Measurements from ENCODE around the gene PRKAG2.

PRKAG2 gene

GRCh38 chr7:151724920-151725584 lies 151.9 kb downstream of the PRKAG2 start:
- H3K79me2 ChIP-seq (ENCODE audit: insufficient read depth, low read length), result no peaks in the 10 kb centered on the region
- no peaks in the 10 kb centered on the region for H3K9me3 ChIP-seq (ENCODE audit: low read length)
- H3K27ac ChIP-seq (ENCODE audit: low read depth, low read length, poor library complexity, severe bottlenecking), result no peak overlapping the region
- H3K4me3 ChIP-seq (ENCODE audit: low read depth, low read length, poor library complexity, severe bottlenecking), result no peak overlapping the region
- no peak overlapping the region for H3K9ac ChIP-seq (ENCODE audit: low read length)
- H2AFZ ChIP-seq (ENCODE audit: low read length), result no peak overlapping the region
- no peaks in the 10 kb centered on the region for H3K9me2 ChIP-seq (ENCODE audit: low read depth, low read length)
- H3K4me1 ChIP-seq (ENCODE audit: insufficient read depth, low read length, severe bottlenecking), result no peaks in the 10 kb centered on the region
- TF ChIP-seq CTCF (IDR thresholded peaks at IDR 0.05; ENCODE audit: low read length) (no peak), EZH2 (IDR thresholded peaks at IDR 0.05; ENCODE audit: borderline replicate concordance, low read length) (no peak)
- no peaks in the 10 kb centered on the region for H4K20me1 ChIP-seq (ENCODE audit: insufficient read depth, low read length)
- no peaks in the 10 kb centered on the region for H3K36me3 ChIP-seq (ENCODE audit: insufficient read depth, low read length)
- H3F3A ChIP-seq (ENCODE audit: insufficient read depth, low read length), result no peaks in the 10 kb centered on the region
- H3K27me3 ChIP-seq (ENCODE audit: insufficient read depth, low read length), result peaks cover 19% of the 10 kb centered on the region
- H3K4me2 ChIP-seq (ENCODE audit: low read length), result no peak overlapping the region

- Histone ChIP-seq H3K36me3 (ENCODE audit: insufficient read depth, low read length) (no peaks in the 10 kb centered on the region), H3K4me2 (ENCODE audit: low read length) (no peak overlapping the region), H3K9me2 (ENCODE audit: low read depth, low read length) (no peaks in the 10 kb centered on the region), H3K27me3 (ENCODE audit: insufficient read depth, low read length) (peaks cover 19% of the 10 kb centered on the region), H3K4me1 (ENCODE audit: insufficient read depth, low read length, severe bottlenecking) (no peaks in the 10 kb centered on the region), H3K79me2 (ENCODE audit: insufficient read depth, low read length) (no peaks in the 10 kb centered on the region), H2AFZ (ENCODE audit: low read length) (no peak overlapping the region), H3K27ac (ENCODE audit: low read depth, low read length, poor library complexity, severe bottlenecking) (no peak overlapping the region), H4K20me1 (ENCODE audit: insufficient read depth, low read length) (no peaks in the 10 kb centered on the region), H3K9ac (ENCODE audit: low read length) (no peak overlapping the region), H3K9me3 (ENCODE audit: low read length) (no peaks in the 10 kb centered on the region), H3K4me3 (ENCODE audit: low read depth, low read length, poor library complexity, severe bottlenecking) (no peak overlapping the region), H3F3A (ENCODE audit: insufficient read depth, low read length) (no peaks in the 10 kb centered on the region)
- TF ChIP-seq CTCF (IDR thresholded peaks at IDR 0.05; ENCODE audit: low read length) (no peak), EZH2 (IDR thresholded peaks at IDR 0.05; ENCODE audit: borderline replicate concordance, low read length) (no peak)
These were observed 152.5 kb downstream of the PRKAG2 start for GRCh38 chr7:151724250-151724915.

- no peak overlapping the region for H3K4me2 ChIP-seq (ENCODE audit: low read length)
- H3K36me3 ChIP-seq (ENCODE audit: insufficient read depth, low read length), result no peaks in the 10 kb centered on the region
- H3K9ac ChIP-seq (ENCODE audit: low read length), result no peak overlapping the region
- peaks cover 19% of the 10 kb centered on the region for H3K27me3 ChIP-seq (ENCODE audit: insufficient read depth, low read length)
- no peaks in the 10 kb centered on the region for H3K4me1 ChIP-seq (ENCODE audit: insufficient read depth, low read length, severe bottlenecking)
- no peak overlapping the region for H3K4me3 ChIP-seq (ENCODE audit: low read depth, low read length, poor library complexity, severe bottlenecking)
- no peaks in the 10 kb centered on the region for H3K9me2 ChIP-seq (ENCODE audit: low read depth, low read length)
- TF ChIP-seq EZH2 (IDR thresholded peaks at IDR 0.05; ENCODE audit: borderline replicate concordance, low read length) (no peak), CTCF (IDR thresholded peaks at IDR 0.05; ENCODE audit: low read length) (no peak)
- no peaks in the 10 kb centered on the region for H3K79me2 ChIP-seq (ENCODE audit: insufficient read depth, low read length)
- H3K27ac ChIP-seq (ENCODE audit: low read depth, low read length, poor library complexity, severe bottlenecking), result no peak overlapping the region
- no peaks in the 10 kb centered on the region for H3F3A ChIP-seq (ENCODE audit: insufficient read depth, low read length)
- H3K9me3 ChIP-seq (ENCODE audit: low read length), result no peaks in the 10 kb centered on the region
- no peaks in the 10 kb centered on the region for H4K20me1 ChIP-seq (ENCODE audit: insufficient read depth, low read length)
- no peak overlapping the region for H2AFZ ChIP-seq (ENCODE audit: low read length)
These were observed 153.6 kb downstream of the PRKAG2 start for GRCh38 chr7:151723321-151723720.

Data from OCI-LY1 (cell line).